Tibial nerve (tissue), 4 donors: ENCODE measurements around the gene TMEFF1. TPM values are rescaled to one million over a fixed set of nuclear protein-coding genes. Genes with fewer than 3 reads are reported as not detected.

ENCODE experiments used
- DNase-seq, 2 donors: peaks; one replicate each; pipeline ENCODE4 v3.0.0-alpha.2; 2019; ENCODE audit warnings: low spot score in 2 of 2
- H3K27ac ChIP-seq, 4 donors: fragments of 200-600 bp; sonication (generic) in 3 of 4; one replicate each; pipeline ENCODE4 v1.5.1; 2017 to 2019; ENCODE audit warnings: mild to moderate bottlenecking in 1 of 4
- H3K27me3 ChIP-seq, 2 donors: fragments of 200-600 bp; sonication (generic) in 1 of 2; one replicate each; pipeline versions ENCODE4 v1.5.1 to v1.6.0; 2017 to 2019
- H3K36me3 ChIP-seq, 3 donors: fragments of 200-600 bp; sonication (generic); one replicate each; pipeline ENCODE4 v1.5.1; 2018 to 2019
- H3K4me1 ChIP-seq, 4 donors: fragments of 200-600 bp; sonication (generic) in 3 of 4; one replicate each; pipeline ENCODE4 v1.5.1; 2017 to 2019
- H3K4me3 ChIP-seq, 4 donors: fragments of 200-600 bp; sonication (generic) in 3 of 4; one replicate each; pipeline ENCODE4 v1.5.1; 2017 to 2019; ENCODE audit warnings: mild to moderate bottlenecking in 1 of 4, moderate library complexity in 1 of 4
- H3K9me3 ChIP-seq, 4 donors: fragments of 200-600 bp; sonication (generic) in 3 of 4; one replicate each; pipeline ENCODE4 v1.5.1; 2017 to 2019
- CTCF ChIP-seq, 5 experiments: fragments of 200-600 bp in 3 of 5; fragments of 450-650 bp in 2 of 5; sonication (generic) in 3 of 5; IDR thresholded peaks; one replicate each; pipeline ENCODE4 v1.5.1; 2016 to 2019; ENCODE audit warnings: antibody characterized with exemption in 5 of 5, mild to moderate bottlenecking in 3 of 5, moderate library complexity in 2 of 5
- EP300 ChIP-seq, 2 donors: sonication (generic); formaldehyde crosslinking; IDR thresholded peaks; one replicate each; pipeline ENCODE4 v1.6.1; 2017; ENCODE audit warnings: antibody characterized with exemption in 2 of 2, mild to moderate bottlenecking in 1 of 2
- POLR2A ChIP-seq, 2 donors: fragments of 450-650 bp; IDR thresholded peaks; one replicate each; pipeline ENCODE4 v1.6.1; 2017; ENCODE audit warnings: antibody characterized with exemption in 2 of 2, mild to moderate bottlenecking in 2 of 2, moderate library complexity in 2 of 2
- WGBS, 2 donors: methylation state at CpG; one replicate each; pipeline ENCODE4 v1.1.5; 2018; 5-methylcytosine and 5-hydroxymethylcytosine counted together
- total RNA-seq, 4 donors: library from RNA; depleted of rRNA; stranded (reverse); fragments of >200 nt; gene quantifications; one replicate each; pipeline ENCODE4 v1.1.0, GENCODE V29; 2016

TMEFF1 gene
- total RNA-seq, 4 donors from 2014 or later, result 0.42 to 1.6 TPM; not detected in 2

GRCh38 chr9:100443781-100444768 is 28.9 kb upstream of the TMEFF1 start:
- Histone ChIP-seq H3K4me3 (no peak overlapping the region), H3K36me3 (peaks cover 0 to 22% (median 0%) of the 10 kb centered on the region in 3 donors), H3K9me3 (no peaks in the 10 kb centered on the region), H3K27ac (no peak overlapping the region), H3K27me3 (no peaks in the 10 kb centered on the region), H3K4me1 (peaks cover 0 to 7% (median 2%) of the 10 kb centered on the region in 4 donors)
- 66 to 71% methylated on average over 4 of the region's 4 CpGs for WGBS, 2 donors
- no peak for DNase-seq
- no peak for TF ChIP-seq CTCF (IDR thresholded peaks at IDR 0.05)
- TF ChIP-seq EP300 (IDR thresholded peaks at IDR 0.05), result no peak
- TF ChIP-seq POLR2A (IDR thresholded peaks at IDR 0.05), result no peak

DNA sequence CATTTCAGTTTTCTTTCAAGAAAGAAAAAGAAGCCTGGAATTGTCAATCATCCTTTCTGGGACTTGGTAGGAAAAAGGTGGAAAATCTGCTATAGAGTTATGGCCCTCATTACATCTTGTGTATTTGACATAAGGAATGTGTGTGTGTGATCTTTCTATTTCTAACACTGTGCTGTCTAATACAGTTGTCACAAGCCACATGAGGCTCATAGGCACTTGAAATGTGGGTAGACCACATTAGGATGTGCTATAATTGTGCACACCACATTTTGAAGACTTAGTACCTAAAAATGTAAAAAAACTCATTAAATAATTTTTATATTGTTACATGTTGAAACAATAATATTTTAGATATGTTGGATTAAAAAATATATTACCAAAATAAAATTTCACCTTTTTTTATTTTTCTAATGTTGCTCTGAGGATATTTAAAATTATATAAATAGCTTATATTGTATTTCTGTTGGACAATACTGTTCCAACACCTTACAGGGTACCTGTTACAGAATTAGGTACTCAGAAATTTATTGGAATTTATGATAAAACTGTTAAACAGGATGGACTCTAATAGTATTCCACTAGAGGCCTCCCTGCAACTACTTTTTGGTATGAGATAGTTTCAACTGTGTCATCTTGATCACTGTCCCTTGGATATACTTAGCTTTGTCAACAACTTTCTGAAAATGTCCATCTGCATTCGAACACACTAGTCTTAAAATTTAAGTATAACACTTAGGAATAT is 27.6 kb upstream of the TMEFF1 start:
- WGBS, 2 donors, result 91 to 92% methylated on average over 1 of the region's 1 CpG
- no peak for DNase-seq
- H3K27me3 ChIP-seq, result no peaks in the 10 kb centered on the region
- TF ChIP-seq POLR2A (IDR thresholded peaks at IDR 0.05) (no peak), CTCF (IDR thresholded peaks at IDR 0.05) (no peak), EP300 (IDR thresholded peaks at IDR 0.05) (no peak)
- no peak overlapping the region for H3K4me3 ChIP-seq
- H3K9me3 ChIP-seq, result no peaks in the 10 kb centered on the region
- H3K36me3 ChIP-seq, result peaks cover 0 to 22% (median 0%) of the 10 kb centered on the region in 3 donors
- H3K27ac ChIP-seq, result no peak overlapping the region
- H3K4me1 ChIP-seq, result peaks cover 0 to 7% (median 2%) of the 10 kb centered on the region in 4 donors

DNA sequence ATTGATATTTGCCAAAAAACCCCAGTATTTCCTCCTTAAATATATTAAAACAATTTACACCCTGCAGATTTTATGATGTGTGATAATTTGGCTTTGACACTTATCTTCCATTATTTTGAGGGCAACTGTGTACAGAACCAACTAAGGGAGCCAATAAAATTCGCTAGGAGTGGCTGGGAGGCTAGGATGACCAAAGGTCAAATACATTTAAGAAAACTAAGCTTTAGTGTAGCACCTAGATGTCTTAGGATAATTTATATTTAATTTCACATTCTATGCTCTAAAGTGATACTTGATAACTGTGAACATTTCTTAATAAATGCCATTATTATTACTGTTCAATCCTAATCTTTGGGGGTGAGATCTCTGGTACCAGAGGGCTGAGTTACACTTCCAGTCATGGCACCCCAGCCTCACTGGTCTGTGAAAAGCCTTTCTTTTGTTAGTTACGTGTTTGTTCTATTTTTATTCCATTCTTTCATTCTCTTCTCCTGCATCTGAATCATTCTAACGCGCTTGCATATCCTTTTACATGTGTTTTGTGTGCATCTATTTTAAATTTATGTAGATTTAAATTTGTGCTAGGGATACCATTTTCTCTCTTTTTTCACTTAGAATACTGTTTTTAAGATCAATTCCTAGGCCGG is 26.9 kb upstream of the TMEFF1 start:
- Histone ChIP-seq H3K27ac (no peak overlapping the region), H3K4me3 (no peak overlapping the region), H3K9me3 (no peaks in the 10 kb centered on the region), H3K27me3 (no peaks in the 10 kb centered on the region), H3K4me1 (peaks cover 0 to 7% (median 2%) of the 10 kb centered on the region in 4 donors), H3K36me3 (peaks cover 0 to 29% (median 0%) of the 10 kb centered on the region in 3 donors)
- 93 to 96% methylated on average over 5 of the region's 5 CpGs for WGBS, 2 donors
- no peak for TF ChIP-seq CTCF (IDR thresholded peaks at IDR 0.05)
- no peak for TF ChIP-seq EP300 (IDR thresholded peaks at IDR 0.05)
- TF ChIP-seq POLR2A (IDR thresholded peaks at IDR 0.05), result no peak
- DNase-seq, result no peak

DNA sequence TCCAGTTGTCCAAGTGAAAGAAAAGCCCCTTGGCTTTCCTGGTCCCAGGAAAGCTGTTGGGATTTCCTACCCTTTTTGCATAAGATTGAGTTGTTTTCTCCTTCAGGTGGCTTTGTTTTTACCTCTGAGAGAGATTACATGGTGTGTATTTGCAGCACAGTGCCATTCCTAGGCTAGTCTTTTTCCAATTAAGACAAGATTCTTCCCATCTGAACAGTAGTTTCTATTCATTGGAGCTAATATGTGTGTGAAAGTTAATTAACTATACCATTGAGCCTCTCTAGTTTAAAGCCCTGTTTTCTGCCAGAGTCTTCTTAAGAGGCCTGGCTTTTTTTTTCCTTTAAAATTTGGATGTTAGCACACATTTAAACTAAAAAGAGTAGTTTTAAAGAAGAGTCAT is 25.9 kb upstream of the TMEFF1 start:
- no peak overlapping the region for H3K4me3 ChIP-seq
- H3K27me3 ChIP-seq, result no peaks in the 10 kb centered on the region
- TF ChIP-seq EP300 (IDR thresholded peaks at IDR 0.05) (no peak), POLR2A (IDR thresholded peaks at IDR 0.05) (no peak), CTCF (IDR thresholded peaks at IDR 0.05) (no peak)
- no peak overlapping the region for H3K27ac ChIP-seq
- peaks cover 0 to 37% (median 0%) of the 10 kb centered on the region in 3 donors for H3K36me3 ChIP-seq
- DNase-seq, result no peak
- peaks cover 0 to 4% (median 0%) of the 10 kb centered on the region in 4 donors for H3K4me1 ChIP-seq
- peaks cover 0 to under 1% (median 0%) of the 10 kb centered on the region in 4 donors for H3K9me3 ChIP-seq
